ENCODE data around the gene NPDC1. TPM values are rescaled to one million over a fixed set of nuclear protein-coding genes. Genes with fewer than 3 reads are reported as not detected.

Gene NPDC1
- total RNA-seq, 1 donor from 2014 or later = 3.8 TPM

- no peaks in the 10 kb centered on the region for H3K36me3 ChIP-seq
- no peaks in the 10 kb centered on the region for H3K9me3 ChIP-seq (ENCODE audit: low read depth)
- no peak overlapping the region for H3K4me3 ChIP-seq
- H3K4me2 ChIP-seq = no peak overlapping the region
- H3K79me2 ChIP-seq (ENCODE audit: low read depth) = no peaks in the 10 kb centered on the region
- no peaks in the 10 kb centered on the region for H3K4me1 ChIP-seq
- no peak for DNase-seq (ENCODE audit: low spot score)
- Mint-ChIP-seq H3K36me3 (peaks cover 5% of the 10 kb centered on the region), H3K27me3 (ENCODE audit: insufficient read depth, low read depth) (peaks cover 2% of the 10 kb centered on the region), H3K27ac (no peak overlapping the region), H3K9me3 (no peaks in the 10 kb centered on the region), H3K4me1 (no peaks in the 10 kb centered on the region), H3K4me3 (no peak overlapping the region)
- no peak overlapping the region for H2AFZ ChIP-seq (replicated peaks)
- H3K9ac ChIP-seq = no peak overlapping the region
- H3F3A ChIP-seq (ENCODE audit: low read depth) = no peaks in the 10 kb centered on the region
- TF ChIP-seq EZH2 (IDR thresholded peaks at IDR 0.05) (no peak), CTCF (IDR thresholded peaks at IDR 0.05) (no peak), EZH2phosphoT487 (IDR thresholded peaks at IDR 0.05) (no peak)
- H3K27ac ChIP-seq = no peak overlapping the region
- no peaks in the 10 kb centered on the region for H3K27me3 ChIP-seq
- no peaks in the 10 kb centered on the region for H4K20me1 ChIP-seq (ENCODE audit: low read depth)
Observed at GRCh38 chr9:137016436-137016835, 29.5 kb downstream of the NPDC1 start.

DNA sequence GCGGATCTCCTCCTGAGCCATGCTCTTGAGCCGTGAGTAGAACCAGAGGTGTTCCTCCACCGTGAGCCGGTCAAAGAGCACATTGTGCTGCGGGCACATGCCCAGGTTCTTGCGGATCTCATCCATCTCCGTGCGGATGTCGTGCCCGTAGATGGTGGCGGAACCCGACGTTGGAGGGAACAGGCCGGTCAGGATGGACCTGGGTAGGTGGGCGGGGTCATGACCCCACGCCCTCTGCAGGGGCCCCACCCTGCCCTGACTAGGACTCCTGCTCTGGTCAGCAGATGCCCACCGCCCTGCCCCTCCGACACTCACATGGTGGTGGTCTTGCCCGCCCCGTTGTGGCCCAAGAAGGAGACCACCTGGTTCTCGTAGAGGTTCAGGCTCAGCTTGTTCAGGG lies 30.0 kb downstream of the NPDC1 start:
- H2AFZ ChIP-seq (replicated peaks) = no peak overlapping the region
- H3K36me3 Mint-ChIP-seq = peaks cover 5% of the 10 kb centered on the region
- no peaks in the 10 kb centered on the region for H3F3A ChIP-seq (ENCODE audit: low read depth)
- H3K27ac ChIP-seq = no peak overlapping the region
- no peak overlapping the region for H3K27ac Mint-ChIP-seq
- H4K20me1 ChIP-seq (ENCODE audit: low read depth) = no peaks in the 10 kb centered on the region
- H3K27me3 ChIP-seq = no peaks in the 10 kb centered on the region
- H3K4me3 Mint-ChIP-seq = no peak overlapping the region
- no peak overlapping the region for H3K9ac ChIP-seq
- DNase-seq (ENCODE audit: low spot score) = no peak
- no peaks in the 10 kb centered on the region for H3K9me3 Mint-ChIP-seq
- H3K79me2 ChIP-seq (ENCODE audit: low read depth) = no peaks in the 10 kb centered on the region
- H3K4me1 ChIP-seq = no peaks in the 10 kb centered on the region
- peaks cover 2% of the 10 kb centered on the region for H3K27me3 Mint-ChIP-seq (ENCODE audit: insufficient read depth, low read depth)
- H3K4me1 Mint-ChIP-seq = no peaks in the 10 kb centered on the region
- no peaks in the 10 kb centered on the region for H3K36me3 ChIP-seq
- no peaks in the 10 kb centered on the region for H3K9me3 ChIP-seq (ENCODE audit: low read depth)
- no peak for TF ChIP-seq CTCF (IDR thresholded peaks at IDR 0.05)
- no peak for TF ChIP-seq EZH2 (IDR thresholded peaks at IDR 0.05)
- TF ChIP-seq EZH2phosphoT487 (IDR thresholded peaks at IDR 0.05) = no peak
- H3K4me3 ChIP-seq = no peak overlapping the region
- no peak overlapping the region for H3K4me2 ChIP-seq

DNA sequence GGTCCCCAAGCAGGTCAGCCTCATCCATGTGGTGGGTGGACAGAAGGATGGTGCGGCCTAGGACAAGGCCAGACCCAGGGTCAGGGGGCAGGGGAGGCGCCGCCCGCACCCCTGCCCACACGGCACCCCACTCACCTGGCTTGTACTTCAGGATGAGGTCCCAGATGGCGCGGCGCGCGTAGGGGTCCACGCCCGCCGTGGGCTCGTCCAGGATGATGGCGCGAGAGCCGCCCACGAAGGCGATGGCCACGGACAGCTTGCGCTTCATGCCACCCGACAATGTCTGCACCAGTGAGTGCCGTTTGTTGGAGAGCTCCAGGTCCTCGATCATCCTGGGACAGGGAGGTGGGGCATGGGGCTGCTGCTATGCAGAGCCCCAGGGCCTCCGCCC lies 30.4 kb downstream of the NPDC1 start:
- Mint-ChIP-seq H3K4me1 (no peaks in the 10 kb centered on the region), H3K4me3 (no peak overlapping the region), H3K27me3 (ENCODE audit: insufficient read depth, low read depth) (peaks cover 2% of the 10 kb centered on the region), H3K9me3 (no peaks in the 10 kb centered on the region), H3K27ac (no peak overlapping the region), H3K36me3 (peaks cover 5% of the 10 kb centered on the region)
- Histone ChIP-seq H3K4me3 (no peak overlapping the region), H2AFZ (replicated peaks) (no peak overlapping the region), H3K9ac (no peak overlapping the region), H3K9me3 (ENCODE audit: low read depth) (no peaks in the 10 kb centered on the region), H3K79me2 (ENCODE audit: low read depth) (no peaks in the 10 kb centered on the region), H4K20me1 (ENCODE audit: low read depth) (no peaks in the 10 kb centered on the region), H3K27me3 (no peaks in the 10 kb centered on the region), H3K36me3 (no peaks in the 10 kb centered on the region), H3K4me1 (no peaks in the 10 kb centered on the region), H3K27ac (no peak overlapping the region), H3F3A (ENCODE audit: low read depth) (no peaks in the 10 kb centered on the region), H3K4me2 (no peak overlapping the region)
- no peak for DNase-seq (ENCODE audit: low spot score)
- TF ChIP-seq EZH2 (IDR thresholded peaks at IDR 0.05) = no peak
- TF ChIP-seq CTCF (IDR thresholded peaks at IDR 0.05) = no peak
- no peak for TF ChIP-seq EZH2phosphoT487 (IDR thresholded peaks at IDR 0.05)
